K562 (cell line): ENCODE data around the gene GRK4. TPM values are rescaled to one million over a fixed set of nuclear protein-coding genes. Genes with fewer than 3 reads are reported as not detected.

Source experiments
- ARID2 ChIP-seq: fragments of 450-650 bp; IDR thresholded peaks from 2 replicates; pipeline ENCODE4 v1.6.1; 2017; ENCODE audit warnings: antibody characterized with exemption, mild to moderate bottlenecking
- BRD4 ChIP-seq: fragments of 200-600 bp; sonication (generic); IDR thresholded peaks from 2 replicates; pipeline ENCODE4 v1.6.1; 2017; ENCODE audit warnings: inconsistent platforms
- EP300 ChIP-seq: IDR thresholded peaks from 2 replicates; pipeline ENCODE4 v1.6.1; 2012; ENCODE audit warnings: low read length, improper control_type of control experiment
- ESRRB ChIP-seq: fragments of 250-450 bp; sonication (Bioruptor Pico); IDR thresholded peaks from 2 replicates; pipeline ENCODE4 v1.5.0; 2020; ENCODE audit warnings: mild to moderate bottlenecking, moderate library complexity, borderline replicate concordance
- GTF2F1 ChIP-seq: IDR thresholded peaks from 2 replicates; pipeline ENCODE4 v1.6.1; 2011; ENCODE audit warnings: low read depth, low read length, improper control_type of control experiment
- IFI16 ChIP-seq: fragments of 250-450 bp; sonication (Bioruptor Pico); IDR thresholded peaks from 2 replicates; pipeline ENCODE4 v2.1.2; 2022; ENCODE audit warnings: mild to moderate bottlenecking, inconsistent platforms
- KDM2B ChIP-seq: fragments of 250-450 bp; sonication (Bioruptor Pico); IDR thresholded peaks from 2 replicates; pipeline ENCODE4 v1.8.0; 2021; ENCODE audit warnings: mild to moderate bottlenecking, moderate library complexity
- KLF16 ChIP-seq: IDR thresholded peaks from 2 replicates; pipeline ENCODE4 v1.6.1; 2016; ENCODE audit warnings: antibody characterized with exemption
- MBD1 ChIP-seq: fragments of 250-450 bp; sonication (Bioruptor Pico); IDR thresholded peaks from 2 replicates; pipeline ENCODE4 v1.8.0; 2022; ENCODE audit warnings: inconsistent platforms
- MNT ChIP-seq, 2 experiments: fragments of 450-650 bp; conservative IDR thresholded peaks; 2 replicates each; pipeline ENCODE4 v1.6.1; 2017; ENCODE audit warnings: mild to moderate bottlenecking in 2 of 2, moderate library complexity in 2 of 2
- MYNN ChIP-seq, 2 experiments: sonication (generic); formaldehyde crosslinking in 1 of 2; IDR thresholded peaks; 2 replicates each; pipeline versions ENCODE4 v1.5.0 to v1.6.1; 2016 to 2020; ENCODE audit warnings: antibody characterized with exemption in 1 of 2, missing genetic modification reagents in 1 of 2
- NFIC ChIP-seq: fragments of 450-650 bp; IDR thresholded peaks from 2 replicates; pipeline ENCODE4 v1.6.1; 2017; ENCODE audit warnings: mild to moderate bottlenecking, inconsistent platforms
- NFYB ChIP-seq: IDR thresholded peaks from 2 replicates; pipeline ENCODE4 v1.6.1; 2011; ENCODE audit warnings: mild to moderate bottlenecking, moderate library complexity; ENCODE audit not compliant: insufficient read length; ENCODE audit errors: extremely low read depth
- OTX1 ChIP-seq: fragments of 450-650 bp; formaldehyde crosslinking; IDR thresholded peaks from 2 replicates; pipeline ENCODE4 v1.4.0; 2022; ENCODE audit warnings: mild to moderate bottlenecking
- SAFB2 ChIP-seq: fragments of 200-400 bp; formaldehyde crosslinking; IDR thresholded peaks from 2 replicates; pipeline ENCODE4 v1.6.1; 2018; ENCODE audit warnings: borderline replicate concordance, low read length, low read depth, moderate library complexity; ENCODE audit not compliant: severe bottlenecking
- SAP30 ChIP-seq: fragments of 200-600 bp; sonication (generic); IDR thresholded peaks from 2 replicates; pipeline ENCODE4 v1.6.1; 2012; ENCODE audit warnings: borderline replicate concordance, low read depth, mild to moderate bottlenecking, moderate library complexity, low read length, control low read depth, inconsistent platforms; ENCODE audit not compliant: insufficient read depth, poor library complexity, severe bottlenecking
- SMARCE1 ChIP-seq: fragments of 450-650 bp; IDR thresholded peaks from 2 replicates; pipeline ENCODE4 v1.7.1; 2016; ENCODE audit warnings: mild to moderate bottlenecking
- TCF15 ChIP-seq: fragments of 250-450 bp; sonication (Bioruptor Pico); IDR thresholded peaks from 2 replicates; pipeline ENCODE4 v1.8.0; 2022; ENCODE audit warnings: moderate library complexity, mild to moderate bottlenecking, inconsistent platforms
- ZFP36 ChIP-seq: fragments of 150-350 bp; IDR thresholded peaks from 2 replicates; pipeline ENCODE4 v1.6.1; 2018; ENCODE audit warnings: low read length, low read depth; ENCODE audit not compliant: partially characterized antibody
- ZFX ChIP-seq: sonication (generic); formaldehyde crosslinking; IDR thresholded peaks from 2 replicates; pipeline ENCODE4 v1.8.0; 2022; ENCODE audit warnings: mild to moderate bottlenecking, missing genetic modification reagents, moderate library complexity
- ZNF12 ChIP-seq: sonication (generic); formaldehyde crosslinking; IDR thresholded peaks from 2 replicates; pipeline ENCODE4 v1.4.0; 2020; ENCODE audit warnings: mild to moderate bottlenecking, missing genetic modification reagents
- ZNF121 ChIP-seq: sonication (generic); formaldehyde crosslinking; conservative IDR thresholded peaks from 2 replicates; pipeline ENCODE4 v1.8.0; 2022; ENCODE audit warnings: missing genetic modification reagents
- ZNF24 ChIP-seq: fragments of 450-650 bp; IDR thresholded peaks from 2 replicates; pipeline ENCODE4 v1.6.1; 2016
- ZNF311 ChIP-seq: fragments of 250-450 bp; sonication (Bioruptor Pico); IDR thresholded peaks from 2 replicates; pipeline ENCODE4 v1.4.0; 2020; ENCODE audit warnings: mild to moderate bottlenecking, moderate library complexity
- ZNF408 ChIP-seq: fragments of 250-450 bp; sonication (Bioruptor Pico); IDR thresholded peaks from 2 replicates; pipeline ENCODE4 v1.4.0; 2020; ENCODE audit warnings: low read depth, mild to moderate bottlenecking, moderate library complexity
- ZNF431 ChIP-seq: sonication (generic); formaldehyde crosslinking; IDR thresholded peaks from 2 replicates; pipeline ENCODE4 v1.8.0; 2022; ENCODE audit warnings: mild to moderate bottlenecking, missing genetic modification reagents
- ZNF449 ChIP-seq: fragments of 250-450 bp; sonication (Bioruptor Pico); IDR thresholded peaks from 2 replicates; pipeline ENCODE4 v1.8.0; 2022; ENCODE audit warnings: moderate library complexity, mild to moderate bottlenecking, inconsistent platforms
- polyA plus RNA-seq, 8 experiments: library from polyadenylated mRNA; depleted of rRNA in 4 of 8; stranded (reverse) in 5 of 8; unstranded in 3 of 8; fragments of >200 nt; fragmentation: Nextera tagmentation in 2 of 8; fragmentation: Illumina TruSeq in 1 of 8; extraction: Ambion mirVana in 2 of 8; extraction: Trizol in 1 of 8; gene quantifications; 2 replicates each; pipeline versions ENCODE4 v1.2.1 to v1.2.3, GENCODE V29; 2011 to 2014; ENCODE audit warnings: inconsistent platforms in 1 of 8, missing spikeins in 1 of 8
- total RNA-seq, 7 experiments: library from RNA; depleted of rRNA in 6 of 7; stranded (reverse); fragments of >200 nt in 6 of 7; fragmentation: Illumina TruSeq in 2 of 7; extraction: Trizol in 2 of 7; gene quantifications; 2 replicates each; pipeline versions ENCODE4 v1.2.1 to v1.2.3, GENCODE V29; 2011 to 2021; ENCODE audit warnings: low replicate concordance in 1 of 7

GRK4 gene
- total and polyA plus RNA-seq, 9 of the 15 experiments (the other 6 are each of a cell fraction or from before 2014, with no cell fraction given): 1.1 to 4.8 (median 2.6) TPM

- TF ChIP-seq MNT (conservative IDR thresholded peaks at IDR 0.05): no peak
- no peak for TF ChIP-seq IFI16 (CRISPR knock-in tag)
- no peak for TF ChIP-seq ZNF408
- TF ChIP-seq ZNF121 (CRISPR knock-in tag): no peak
- no peak for TF ChIP-seq ARID2
- peak; percentile 37; the same call in 1 of the 2 replicates for TF ChIP-seq SMARCE1
- no peak for TF ChIP-seq ZNF431 (CRISPR knock-in tag)
- TF ChIP-seq MBD1: no peak
- no peak for TF ChIP-seq ZNF311 (CRISPR knock-in tag)
- TF ChIP-seq SAFB2: no peak
- TF ChIP-seq ZFX (CRISPR knock-in tag): no peak
- peak; percentile 46 for TF ChIP-seq EP300
- TF ChIP-seq ZNF24: no peak
- no peak for TF ChIP-seq GTF2F1
- TF ChIP-seq ZNF449 (CRISPR knock-in tag): no peak
- TF ChIP-seq KDM2B (CRISPR knock-in tag): no peak
- TF ChIP-seq ESRRB: no peak
- no peak for TF ChIP-seq ZFP36
- TF ChIP-seq SAP30: no peak
- TF ChIP-seq MYNN (IDR thresholded peaks at IDR 0.05): no peak
- no peak for TF ChIP-seq MYNN (CRISPR knock-in tag; IDR thresholded peaks at IDR 0.05)
- TF ChIP-seq NFYB: no peak
- peak; percentile 55 for TF ChIP-seq NFIC
- TF ChIP-seq TCF15 (CRISPR knock-in tag): no peak
- TF ChIP-seq BRD4: no peak
- no peak for TF ChIP-seq OTX1 (CRISPR knock-in tag)
- TF ChIP-seq KLF16: 0 out of 2 replicates have a peak, but pooled peaks have one; percentile 9
- no peak for TF ChIP-seq ZNF12 (CRISPR knock-in tag)
These were observed 50.5 kb downstream of the GRK4 start (continued) for GRCh38 chr4:3013839-3014350.
